SIG-M5 (cell line): ENCODE measurements around the gene PLEKHG4B.
"Not testable (repeated sequence)": the region's sequence is repeated elsewhere in the genome, so short reads cannot be mapped to it uniquely, and the experiment has no call there.

ENCODE experiments used
- DNase-seq: peaks from one replicate; lab custom pipeline; 2025; lab: John Stamatoyannopoulos, UW

Gene PLEKHG4B

DNA sequence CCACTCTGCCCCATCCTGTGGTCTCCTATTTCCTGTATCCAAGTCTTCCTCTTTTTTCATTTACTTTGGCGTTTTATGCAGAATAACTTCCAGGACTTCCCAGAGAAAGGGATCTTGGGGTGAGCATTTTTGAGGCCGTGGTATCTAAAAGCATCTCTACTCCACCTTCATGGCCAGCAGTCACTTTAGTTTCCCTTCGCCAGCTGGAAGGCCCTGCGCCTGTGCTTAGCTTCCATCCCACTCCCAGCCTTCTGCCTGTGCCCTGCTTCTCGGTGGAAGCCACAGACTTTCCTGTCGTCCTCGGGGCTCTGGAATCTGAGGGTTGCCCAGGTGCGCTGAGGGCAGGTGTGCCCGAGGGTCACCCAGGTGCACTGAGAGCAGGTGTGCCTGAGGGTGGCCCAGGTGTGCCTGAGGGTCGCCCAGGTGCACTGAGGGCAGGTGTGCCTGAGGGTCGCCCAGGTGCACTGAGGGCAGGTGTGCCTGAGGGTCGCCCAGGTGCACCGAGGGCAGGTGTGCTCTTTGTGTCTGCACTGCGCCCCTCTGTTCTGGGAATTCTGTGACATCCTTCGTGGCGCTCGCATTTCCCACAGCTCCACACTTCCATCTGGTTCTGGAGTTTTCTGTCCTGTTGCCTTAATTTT is 67.0 kb downstream of the PLEKHG4B start:
- no peak for DNase-seq

GRCh38 chr5:159448-160172 is 67.6 kb downstream of the PLEKHG4B start:
- DNase-seq = no peak

GRCh38 chr5:160173-160510 is 68.2 kb downstream of the PLEKHG4B start:
- no peak for DNase-seq

DNA sequence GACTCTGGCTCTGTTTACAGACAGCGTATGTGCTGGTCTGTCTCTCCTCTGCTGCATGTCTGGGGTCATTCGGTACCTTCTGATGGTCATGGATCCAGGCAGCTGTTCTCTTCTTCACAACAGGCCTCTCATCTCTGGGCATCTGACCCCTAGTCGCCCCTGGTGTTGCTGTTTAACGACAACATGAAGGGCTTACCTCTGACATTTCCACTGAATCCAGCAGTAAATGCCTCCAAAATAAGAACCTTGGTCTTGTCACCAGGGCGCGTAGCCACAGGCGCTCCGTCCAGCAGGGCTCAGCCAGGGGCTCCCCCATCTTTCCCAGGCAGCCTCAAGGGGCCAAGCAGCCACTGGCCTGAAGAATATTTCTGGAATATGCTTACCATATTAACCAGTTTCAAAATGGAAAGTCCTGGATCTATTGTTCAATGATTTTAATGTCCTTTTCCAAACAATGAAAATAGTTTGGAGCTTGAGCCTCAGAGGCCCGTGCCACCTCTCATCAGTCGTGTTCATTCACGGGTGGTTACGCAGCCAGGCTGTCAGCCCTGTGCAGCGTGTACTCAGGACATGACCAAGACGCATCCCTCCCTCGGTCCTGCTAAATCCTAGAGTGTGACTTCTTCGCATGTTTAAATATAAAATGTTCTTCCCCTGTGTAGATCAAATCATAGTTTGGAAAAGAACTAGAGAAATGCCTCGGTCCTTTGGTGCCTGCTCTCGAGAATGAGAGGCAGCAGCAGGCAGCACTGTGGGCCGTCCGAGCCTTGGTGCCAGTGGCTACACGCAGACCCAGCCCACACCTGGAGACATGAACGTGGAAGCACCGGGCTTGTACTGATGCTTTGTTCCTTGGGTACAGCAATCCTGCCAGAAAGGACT is 69.2 kb downstream of the PLEKHG4B start:
- no peak for DNase-seq

DNA sequence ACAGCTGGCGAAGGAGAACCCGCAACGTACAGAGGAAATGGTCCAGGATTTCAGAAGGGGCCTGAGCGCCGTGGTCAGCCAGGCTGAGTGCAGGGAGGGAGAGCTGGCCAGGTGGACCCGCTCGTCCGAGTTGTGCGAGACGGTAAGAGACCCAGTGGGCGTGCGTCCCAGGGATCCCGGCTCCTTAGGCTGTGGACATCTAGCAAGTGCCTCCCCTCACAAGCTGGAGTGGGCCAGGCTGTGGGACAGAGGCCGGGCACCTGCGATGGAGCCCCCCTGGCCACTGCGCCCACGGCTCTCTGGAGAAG is 69.8 kb downstream of the PLEKHG4B start:
- no peak for DNase-seq

- no peak for DNase-seq
Measured at GRCh38 chr5:162190-162564, 70.2 kb downstream of the PLEKHG4B start.

GRCh38 chr5:162565-163337 is 70.8 kb downstream of the PLEKHG4B start:
- DNase-seq = no peak

GRCh38 chr5:163338-163620 is 71.3 kb downstream of the PLEKHG4B start:
- DNase-seq = no peak

DNA sequence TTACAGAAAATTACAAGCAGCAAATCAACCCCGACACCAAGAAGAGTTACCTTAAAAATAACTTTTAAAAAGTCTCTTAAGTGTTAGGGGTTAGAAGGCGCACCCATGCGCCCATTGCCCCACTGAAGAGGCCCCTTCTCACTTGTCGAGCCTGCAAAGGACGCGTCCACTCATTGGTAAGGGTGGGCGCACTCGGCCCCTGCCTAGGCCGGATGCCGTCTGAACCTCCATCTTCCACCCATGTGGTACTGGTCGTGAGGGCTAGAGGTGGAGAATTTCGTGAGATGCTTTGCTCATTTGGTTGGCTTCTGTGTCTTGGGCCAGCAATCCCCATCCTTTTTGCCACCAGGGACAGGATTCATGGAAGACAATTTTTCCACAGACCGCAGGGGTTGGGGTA is 71.9 kb downstream of the PLEKHG4B start:
- DNase-seq = no peak

- no peak for DNase-seq
Measured at GRCh38 chr5:164244-164643, 72.3 kb downstream of the PLEKHG4B start.

- not testable (repeated sequence) for DNase-seq
Measured at GRCh38 chr5:164783-165182, 72.8 kb downstream of the PLEKHG4B start.

DNA sequence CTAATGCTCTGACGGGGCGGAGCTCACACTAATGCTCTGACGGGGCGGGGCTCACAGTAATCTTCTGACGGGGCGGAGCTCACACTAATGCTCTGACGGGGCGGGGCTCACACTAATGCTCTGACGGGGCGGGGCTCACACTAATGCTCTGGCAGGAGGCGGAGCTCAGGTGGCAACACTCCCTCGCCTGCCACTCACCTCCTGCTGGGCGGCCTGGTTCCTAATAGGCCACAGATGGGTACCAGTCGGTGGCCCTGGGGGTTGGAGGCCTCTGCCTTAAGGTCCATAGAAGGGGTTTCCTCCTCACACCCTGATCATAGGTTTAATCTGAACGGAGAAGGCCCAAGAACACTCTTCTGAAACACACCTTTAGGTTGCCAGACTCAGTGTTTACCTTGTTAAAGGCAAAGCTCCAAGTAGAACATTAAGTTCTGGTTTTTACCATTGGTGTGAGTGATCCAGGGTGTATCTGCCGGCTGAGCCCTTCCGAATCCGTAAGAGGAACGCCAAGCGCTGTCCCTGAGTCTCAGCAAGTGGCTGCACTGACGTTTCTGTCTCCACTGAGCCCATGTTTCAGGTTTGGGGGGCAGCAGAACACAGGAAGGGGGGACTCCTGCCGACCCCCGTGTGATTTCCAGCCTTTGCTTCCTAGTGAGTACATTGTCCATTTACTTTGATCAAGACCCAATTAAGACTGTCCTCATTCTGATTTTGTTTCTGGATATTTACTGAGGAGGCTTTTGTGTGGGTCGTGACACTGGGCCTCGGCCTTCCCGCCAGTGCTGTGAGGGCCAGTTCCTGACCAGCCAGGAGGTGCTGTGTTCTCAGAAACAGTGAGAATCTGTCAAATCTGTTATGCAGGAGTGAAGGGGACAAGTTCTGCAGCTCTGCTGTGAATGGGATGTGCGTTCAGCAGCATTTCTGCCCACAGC is 74.7 kb downstream of the PLEKHG4B start:
- no peak for DNase-seq

GRCh38 chr5:167511-167910 is 75.5 kb downstream of the PLEKHG4B start:
- no peak for DNase-seq

- DNase-seq = no peak
Measured at GRCh38 chr5:167982-168660, 76.2 kb downstream of the PLEKHG4B start.

DNA sequence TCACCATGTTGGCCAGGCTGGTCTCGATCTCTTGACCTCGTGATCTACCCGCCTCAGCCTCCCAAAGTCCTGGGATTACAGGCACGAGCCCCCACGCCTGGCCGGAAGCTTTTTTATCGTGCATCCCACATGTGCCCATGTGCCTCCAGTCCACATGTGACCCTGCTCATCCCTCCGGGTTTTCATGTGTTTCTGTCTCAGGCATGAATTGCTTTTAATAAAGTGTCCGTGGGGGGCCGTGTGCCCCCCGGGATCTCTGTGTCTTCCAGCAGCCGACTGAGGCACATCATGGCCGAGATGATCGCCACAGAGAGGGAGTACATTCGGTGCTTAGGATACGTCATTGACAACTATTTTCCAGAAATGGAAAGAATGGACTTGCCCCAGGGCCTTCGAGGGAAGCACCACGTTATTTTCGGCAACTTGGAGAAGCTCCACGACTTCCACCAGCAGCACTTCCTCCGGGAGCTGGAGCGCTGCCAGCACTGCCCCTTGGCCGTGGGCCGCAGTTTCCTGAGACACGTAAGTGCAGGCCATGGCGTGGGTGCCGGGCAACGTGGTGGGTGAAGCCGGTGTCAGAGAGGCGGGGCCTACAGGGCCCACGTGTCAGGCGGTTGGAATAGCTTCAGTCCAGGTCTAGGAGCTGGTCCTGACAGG is 77.2 kb downstream of the PLEKHG4B start:
- DNase-seq = no peak

GRCh38 chr5:169728-170094 is 77.7 kb downstream of the PLEKHG4B start:
- no peak for DNase-seq

DNA sequence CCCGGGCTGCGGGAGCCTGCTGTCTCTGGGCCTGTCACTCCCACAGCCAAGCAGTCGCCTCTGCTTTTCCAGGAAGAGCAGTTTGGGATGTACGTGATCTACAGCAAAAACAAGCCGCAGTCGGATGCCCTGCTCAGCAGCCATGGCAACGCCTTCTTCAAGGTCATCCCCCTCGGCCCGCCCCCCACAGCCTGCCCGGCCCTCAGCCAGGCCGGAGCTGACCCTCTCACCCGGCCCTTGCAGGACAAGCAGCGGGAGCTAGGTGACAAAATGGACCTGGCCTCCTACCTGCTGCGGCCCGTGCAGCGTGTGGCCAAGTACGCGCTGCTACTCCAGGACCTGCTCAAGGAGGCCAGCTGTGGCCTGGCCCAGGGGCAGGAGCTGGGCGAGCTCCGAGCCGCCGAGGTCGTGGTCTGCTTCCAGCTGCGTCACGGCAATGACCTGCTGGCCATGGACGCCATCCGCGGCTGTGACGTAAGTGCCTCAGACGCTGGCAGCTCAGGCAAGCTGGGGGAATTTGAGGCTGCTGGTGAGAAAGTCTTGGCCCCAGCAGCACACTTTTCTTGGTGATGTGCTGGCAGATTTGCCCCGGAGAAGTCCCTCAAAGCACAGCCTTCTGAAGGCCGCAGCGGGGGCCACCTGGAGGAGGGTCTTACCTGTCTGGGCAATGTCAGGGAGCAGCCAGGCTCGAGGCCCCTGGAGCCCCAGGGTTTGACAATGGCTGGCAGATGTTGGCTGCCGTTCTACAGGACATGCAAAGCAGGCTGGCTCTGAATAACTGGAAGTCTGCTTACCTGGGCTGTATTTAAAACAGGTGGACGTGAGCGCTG is 79.2 kb downstream of the PLEKHG4B start:
- DNase-seq = no peak

- no peak for DNase-seq
Measured at GRCh38 chr5:171801-172331, 79.9 kb downstream of the PLEKHG4B start.

- DNase-seq = no peak
Measured at GRCh38 chr5:172421-172820, 80.5 kb downstream of the PLEKHG4B start.
